ENCODE data around the gene TCF4. TPM values are rescaled to one million over a fixed set of nuclear protein-coding genes. Genes with fewer than 3 reads are reported as not detected.

Gene TCF4
- total RNA-seq, 1 experiment from 2014 or later: 0.42 TPM

DNA sequence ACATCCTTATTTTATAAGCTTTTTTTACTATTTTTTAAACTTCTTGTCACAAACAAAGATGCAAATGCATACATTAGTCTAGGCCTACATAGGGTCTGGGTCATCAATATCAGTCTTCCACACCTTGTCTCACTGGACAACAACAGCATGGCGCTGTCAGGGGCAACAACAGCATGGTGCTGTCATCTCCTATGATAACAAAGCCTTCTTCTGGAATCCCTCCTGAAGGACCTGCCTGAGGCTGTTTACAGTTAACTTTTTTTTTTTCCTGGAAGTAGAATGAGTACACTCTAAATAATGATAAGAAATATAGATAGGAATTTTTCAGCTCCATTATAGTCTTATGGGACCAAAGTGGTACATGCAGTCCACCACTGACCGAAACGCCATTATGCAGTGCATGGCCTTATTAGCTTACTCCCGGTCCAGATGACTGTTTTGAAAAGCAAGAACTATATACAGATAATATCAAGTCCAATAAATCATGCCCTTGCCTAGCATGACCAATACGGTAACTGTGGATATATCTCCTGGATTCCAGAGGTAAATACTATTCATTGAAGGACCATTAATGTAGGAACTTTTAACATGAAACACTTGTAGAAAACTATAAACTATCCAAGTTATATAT lies 38.4 kb downstream of the TCF4 start (continued):
- TF ChIP-seq FOSL1 (IDR thresholded peaks at IDR 0.05; ENCODE audit: low read depth): no peak

DNA sequence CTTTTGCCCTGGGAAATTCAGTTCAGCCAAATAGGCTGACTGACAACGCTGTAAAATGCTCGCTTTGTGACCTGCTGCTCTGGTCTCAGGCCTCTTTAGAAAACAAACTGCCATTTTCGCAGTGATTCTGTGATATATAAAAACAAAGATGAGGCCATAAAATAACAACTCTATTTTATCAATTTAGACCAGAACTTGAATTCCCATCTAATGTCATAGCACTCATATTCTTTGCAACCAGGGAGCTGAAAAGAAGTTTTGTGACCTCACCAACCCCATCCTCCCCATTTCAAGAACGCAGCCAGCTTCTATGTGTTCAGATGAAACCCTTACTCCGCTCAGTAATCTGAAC lies 40.3 kb downstream of the TCF4 start:
- TF ChIP-seq CEBPB (IDR thresholded peaks at IDR 0.05; ENCODE audit: low read depth) (no peak), ZFX (IDR thresholded peaks at IDR 0.05) (no peak), POLR2A (IDR thresholded peaks at IDR 0.05; ENCODE audit: borderline replicate concordance, extremely low read depth, insufficient read depth, insufficient read length) (no peak), SIN3A (IDR thresholded peaks at IDR 0.05; ENCODE audit: low read depth) (no peak)
- TF ChIP-seq, protein P1, sequence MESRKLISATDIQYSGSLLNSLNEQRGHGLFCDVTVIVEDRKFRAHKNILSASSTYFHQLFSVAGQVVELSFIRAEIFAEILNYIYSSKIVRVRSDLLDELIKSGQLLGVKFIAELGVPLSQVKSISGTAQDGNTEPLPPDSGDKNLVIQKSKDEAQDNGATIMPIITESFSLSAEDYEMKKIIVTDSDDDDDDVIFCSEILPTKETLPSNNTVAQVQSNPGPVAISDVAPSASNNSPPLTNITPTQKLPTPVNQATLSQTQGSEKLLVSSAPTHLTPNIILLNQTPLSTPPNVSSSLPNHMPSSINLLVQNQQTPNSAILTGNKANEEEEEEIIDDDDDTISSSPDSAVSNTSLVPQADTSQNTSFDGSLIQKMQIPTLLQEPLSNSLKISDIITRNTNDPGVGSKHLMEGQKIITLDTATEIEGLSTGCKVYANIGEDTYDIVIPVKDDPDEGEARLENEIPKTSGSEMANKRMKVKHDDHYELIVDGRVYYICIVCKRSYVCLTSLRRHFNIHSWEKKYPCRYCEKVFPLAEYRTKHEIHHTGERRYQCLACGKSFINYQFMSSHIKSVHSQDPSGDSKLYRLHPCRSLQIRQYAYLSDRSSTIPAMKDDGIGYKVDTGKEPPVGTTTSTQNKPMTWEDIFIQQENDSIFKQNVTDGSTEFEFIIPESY (IDR thresholded peaks at IDR 0.05; ENCODE audit: extremely low read depth, insufficient replicate concordance, low read length): no peak
- ATAC-seq (no peak), DNase-seq (ENCODE audit: low read depth, low spot score) (no peak)
- Histone ChIP-seq H2AFZ (ENCODE audit: low read depth, low read length, poor library complexity, severe bottlenecking) (no peak overlapping the region), H4K20me1 (ENCODE audit: insufficient read depth) (no peaks in the 10 kb centered on the region), H3K36me3 (ENCODE audit: control insufficient read depth in 1 of 2, insufficient read depth in 2 of 2, low read length in 2 of 2) (no peaks in the 10 kb centered on the region), H3K4me1 (ENCODE audit: control insufficient read depth in 1 of 2, insufficient read depth in 2 of 2, low read length in 2 of 2) (no peaks in the 10 kb centered on the region), H3K9me2 (ENCODE audit: insufficient read depth) (no peaks in the 10 kb centered on the region), H3K9me3 (ENCODE audit: control insufficient read depth in 1 of 2, insufficient read depth in 1 of 2, low read depth in 1 of 2, low read length in 2 of 2) (peaks cover 2 to 14% of the 10 kb centered on the region in 2 experiments; a peak in 2 of 4 replicates), H3K79me2 (ENCODE audit: insufficient read depth, low read length) (no peaks in the 10 kb centered on the region), H3K9ac (ENCODE audit: low read length) (no peak overlapping the region), H3K27me3 (ENCODE audit: insufficient read depth, low read length) (no peaks in the 10 kb centered on the region), H3K4me3 (replicated peaks in 1 of 2; ENCODE audit: low read depth in 1 of 2, low read length in 2 of 2) (no peak overlapping the region), H3K4me2 (ENCODE audit: low read length) (no peak overlapping the region), H3K27ac (ENCODE audit: low read depth, low read length) (no peak overlapping the region)
- ChIA-PET POLR2A (no interaction called here), RAD21 (ENCODE audit: low non-redundant PET in 1 of 2, low total read pairs in 2 of 2, uncharacterized antibody in 2 of 2, unreplicated experiment in 2 of 2) (no interaction called here), CTCF (no interaction called here)
- no TSS peak for BruUV-seq (replicated peaks)
- intact Hi-C loops (cut with micrococcal nuclease): no loop called here
